Measurements from ENCODE around the gene ICAM4. TPM values are rescaled to one million over a fixed set of nuclear protein-coding genes. Genes with fewer than 3 reads are reported as not detected.

ICAM4 gene
- total and polyA plus RNA-seq, 2 of the 13 experiments (the other 11 are each of a cell fraction or from before 2014, with no cell fraction given): 2.9 to 4.0 TPM

GRCh38 chr19:10269333-10270179 is 17.2 kb upstream of the ICAM4 start (continued):
- TF ChIP-seq ZBTB2 (CRISPR knock-in tag; IDR thresholded peaks at IDR 0.05; ENCODE audit: low read depth) (no peak), RAD21 (CRISPR knock-in tag; IDR thresholded peaks at IDR 0.05) (peak; percentile 94), DNMT3B (CRISPR knock-in tag; conservative IDR thresholded peaks at IDR 0.05) (no peak), ZNF850 (CRISPR knock-in tag; conservative IDR thresholded peaks at IDR 0.05) (no peak), SOX5 (CRISPR knock-in tag; IDR thresholded peaks at IDR 0.05; ENCODE audit: borderline replicate concordance) (0 out of 2 replicates have a peak, but pooled peaks have one; percentile 10), CTCF (CRISPR knock-in tag; IDR thresholded peaks at IDR 0.05) (peak; percentile 96), ZNF451 (CRISPR knock-in tag; IDR thresholded peaks at IDR 0.05) (no peak), ZNF720 (CRISPR knock-in tag; IDR thresholded peaks at IDR 0.05) (no peak), YY1 (IDR thresholded peaks at IDR 0.05; ENCODE audit: insufficient read depth, insufficient replicate concordance, low read depth, low read length) (peak; percentile 36), ZFY (CRISPR knock-in tag; IDR thresholded peaks at IDR 0.05) (peak; percentile 26; the same call in 1 of the 2 replicates), ZNF816 (CRISPR knock-in tag; IDR thresholded peaks at IDR 0.05; ENCODE audit: borderline replicate concordance) (0 out of 2 replicates have a peak, but pooled peaks have one; percentile 38), BRCA1 (CRISPR knock-in tag; IDR thresholded peaks at IDR 0.05) (no peak), ZMYM4 (CRISPR knock-in tag; IDR thresholded peaks at IDR 0.05) (no peak), ZNF572 (CRISPR knock-in tag; IDR thresholded peaks at IDR 0.05) (0 out of 2 replicates have a peak, but pooled peaks have one; percentile 22), NR2F6 (IDR thresholded peaks at IDR 0.05) (no peak), NR2F6 (CRISPR knock-in tag; IDR thresholded peaks at IDR 0.05) (0 out of 2 replicates have a peak, but pooled peaks have one; percentile 28), ZNF772 (CRISPR knock-in tag; IDR thresholded peaks at IDR 0.05) (peak; percentile 29; the same call in 1 of the 2 replicates), HDAC2 (CRISPR knock-in tag; IDR thresholded peaks at IDR 0.05) (peak; percentile 66; the same call in 1 of the 2 replicates), ARID5B (CRISPR knock-in tag; IDR thresholded peaks at IDR 0.05) (0 out of 2 replicates have a peak, but pooled peaks have one; percentile 17), SMYD3 (CRISPR knock-in tag; IDR thresholded peaks at IDR 0.05) (no peak)
- TF ChIP-seq, protein P1, sequence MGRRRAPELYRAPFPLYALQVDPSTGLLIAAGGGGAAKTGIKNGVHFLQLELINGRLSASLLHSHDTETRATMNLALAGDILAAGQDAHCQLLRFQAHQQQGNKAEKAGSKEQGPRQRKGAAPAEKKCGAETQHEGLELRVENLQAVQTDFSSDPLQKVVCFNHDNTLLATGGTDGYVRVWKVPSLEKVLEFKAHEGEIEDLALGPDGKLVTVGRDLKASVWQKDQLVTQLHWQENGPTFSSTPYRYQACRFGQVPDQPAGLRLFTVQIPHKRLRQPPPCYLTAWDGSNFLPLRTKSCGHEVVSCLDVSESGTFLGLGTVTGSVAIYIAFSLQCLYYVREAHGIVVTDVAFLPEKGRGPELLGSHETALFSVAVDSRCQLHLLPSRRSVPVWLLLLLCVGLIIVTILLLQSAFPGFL (CRISPR knock-in tag; IDR thresholded peaks at IDR 0.05): no peak
- TF ChIP-seq, protein P2, sequence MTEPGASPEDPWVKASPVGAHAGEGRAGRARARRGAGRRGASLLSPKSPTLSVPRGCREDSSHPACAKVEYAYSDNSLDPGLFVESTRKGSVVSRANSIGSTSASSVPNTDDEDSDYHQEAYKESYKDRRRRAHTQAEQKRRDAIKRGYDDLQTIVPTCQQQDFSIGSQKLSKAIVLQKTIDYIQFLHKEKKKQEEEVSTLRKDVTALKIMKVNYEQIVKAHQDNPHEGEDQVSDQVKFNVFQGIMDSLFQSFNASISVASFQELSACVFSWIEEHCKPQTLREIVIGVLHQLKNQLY (CRISPR knock-in tag; IDR thresholded peaks at IDR 0.05): 0 out of 2 replicates have a peak, but pooled peaks have one; percentile 37
